A549 (cell line): Measurements from ENCODE around the gene RTEL1.

Experiments
- CBX2 ChIP-seq: fragments of 200-600 bp; sonication (generic); IDR thresholded peaks from 2 replicates; pipeline ENCODE4 v1.6.1; 2016; ENCODE audit warnings: low read depth, mild to moderate bottlenecking, borderline replicate concordance
- CTCF ChIP-seq: fragments of >200 bp; sonication (Bioruptor Twin); formaldehyde crosslinking; IDR thresholded peaks from 3 replicates; pipeline ENCODE4 v1.5.1; 2016
- EP300 ChIP-seq, 2 experiments: fragments of >200 bp; sonication (Bioruptor Twin); formaldehyde crosslinking; IDR thresholded peaks; 2 replicates in 1 of 2; 3 replicates in 1 of 2; pipeline ENCODE4 v1.6.1; 2016 to 2017
- HES2 ChIP-seq: fragments of >200 bp; sonication (Bioruptor Twin); formaldehyde crosslinking; IDR thresholded peaks from 2 replicates; pipeline ENCODE4 v1.6.1; 2016
- JUN ChIP-seq, 2 experiments: fragments of >200 bp; sonication (Bioruptor Twin); formaldehyde crosslinking; IDR thresholded peaks; 2 replicates in 1 of 2; 3 replicates in 1 of 2; pipeline ENCODE4 v1.6.1; 2016 to 2017
- KDM5A ChIP-seq: fragments of 200-600 bp; sonication (generic); IDR thresholded peaks from 2 replicates; pipeline ENCODE4 v1.6.1; 2016; ENCODE audit warnings: antibody characterized with exemption, mild to moderate bottlenecking
- POLR2A ChIP-seq: IDR thresholded peaks from 2 replicates; pipeline ENCODE4 v1.6.1; 2012; ENCODE audit warnings: mild to moderate bottlenecking, low read length
- POLR2AphosphoS2 ChIP-seq: conservative IDR thresholded peaks from 2 replicates; pipeline ENCODE4 v1.6.1; 2012; ENCODE audit warnings: low read length, improper control_type of control experiment, inconsistent platforms
- RARB ChIP-seq: fragments of 250-450 bp; sonication (Bioruptor Pico); IDR thresholded peaks from 2 replicates; pipeline ENCODE4 v1.8.0; 2021; ENCODE audit warnings: mild to moderate bottlenecking, moderate library complexity
- SMC3 ChIP-seq: fragments of >200 bp; sonication (Bioruptor Twin); formaldehyde crosslinking; IDR thresholded peaks from 3 replicates; pipeline ENCODE4 v1.6.1; 2018; ENCODE audit warnings: inconsistent platforms
- ZC3H11A ChIP-seq: fragments of 450-650 bp; IDR thresholded peaks from 2 replicates; pipeline ENCODE4 v1.6.1; 2014; ENCODE audit warnings: antibody characterized with exemption, mild to moderate bottlenecking

GRCh38 chr20:63626424-63627128, 31.5 kb upstream of the RTEL1 start, which contains the start of gene GMEB2:
- TF ChIP-seq POLR2AphosphoS2, result no peak
- TF ChIP-seq KDM5A, result no peak
- no peak for TF ChIP-seq CTCF
- TF ChIP-seq CBX2, result no peak
- no peak for TF ChIP-seq SMC3
- TF ChIP-seq JUN (IDR thresholded peaks at IDR 0.05), result peak; percentile 79 to 83
- no peak for TF ChIP-seq EP300 (IDR thresholded peaks at IDR 0.05)
- TF ChIP-seq ZC3H11A, result no peak
- no peak for TF ChIP-seq RARB (CRISPR knock-in tag)
- TF ChIP-seq HES2, result no peak
- peak; percentile 69 for TF ChIP-seq POLR2A
